Panc1 (cell line): ENCODE measurements around the gene ZCCHC14. TPM values are rescaled to one million over a fixed set of nuclear protein-coding genes. Genes with fewer than 3 reads are reported as not detected.

Source experiments
- ATAC-seq: fragments of 200-7000 bp; cut with Tn5 transposase; 2 replicates; pipeline ENCODE4 v1.9.1; 2020; ENCODE audit warnings: mild to moderate bottlenecking, moderate library complexity
- BruUV-seq: library from RNA; stranded (reverse); fragments of 400-500 nt; replicated peaks from 2 replicates; lab custom pipeline; 2021; lab: Mats Ljungman, UMichigan
- CTCF ChIA-PET: fragments of 300-600 bp; sonication (Branson Sonifier 250); formaldehyde crosslinking; loops from one replicate; lab custom pipeline; 2022; ENCODE audit warnings: antibody characterized with exemption; lab: Charles Lee
- POLR2A ChIA-PET: fragments of 300-600 bp; sonication (Branson Sonifier 250); formaldehyde crosslinking; loops from one replicate; lab custom pipeline; 2022; ENCODE audit warnings: antibody characterized with exemption; lab: Charles Lee
- DNase-seq: peaks from one replicate; pipeline ENCODE4 v3.0.0-alpha.2; 2010; ENCODE audit warnings: low read depth, low spot score
- H3K27ac ChIP-seq: 2 replicates; pipeline ENCODE4 v1.5.1; 2011; ENCODE audit warnings: mild to moderate bottlenecking, low read length, inconsistent platforms
- H3K27me3 ChIP-seq: fragments of 200-500 bp; sonication (Bioruptor generic); 2 replicates; pipeline ENCODE4 v1.6.0; 2014; ENCODE audit warnings: low read length, inconsistent platforms; ENCODE audit not compliant: control insufficient read depth, insufficient read depth
- H3K36me3 ChIP-seq: fragments of 200-500 bp; sonication (Bioruptor generic); 2 replicates; pipeline ENCODE4 v1.5.1; 2014; ENCODE audit warnings: inconsistent platforms, mild to moderate bottlenecking, low read length, moderate library complexity; ENCODE audit not compliant: control insufficient read depth, insufficient read depth
- H3K4me1 ChIP-seq: 2 replicates; pipeline ENCODE4 v1.5.1; 2011; ENCODE audit warnings: inconsistent platforms, mild to moderate bottlenecking, low read length, moderate library complexity; ENCODE audit not compliant: control insufficient read depth, insufficient read depth
- H3K4me3 ChIP-seq, 2 experiments: 2 replicates each; pipeline ENCODE4 v1.5.1; 2011 to 2012; ENCODE audit warnings: low read depth in 2 of 2, low read length in 2 of 2, mild to moderate bottlenecking in 2 of 2, inconsistent platforms in 1 of 2, moderate library complexity in 1 of 2
- H3K9me3 ChIP-seq: fragments of 200-500 bp; sonication (Bioruptor generic); 2 replicates; pipeline ENCODE4 v1.5.1; 2014; ENCODE audit warnings: low read depth, mild to moderate bottlenecking, inconsistent platforms, low read length, moderate library complexity; ENCODE audit not compliant: control insufficient read depth, insufficient read depth
- CTCF ChIP-seq: fragments of 450-650 bp; IDR thresholded peaks from 2 replicates; pipeline ENCODE4 v1.5.1; 2017; ENCODE audit warnings: mild to moderate bottlenecking
- POLR2AphosphoS5 ChIP-seq: IDR thresholded peaks from 2 replicates; pipeline ENCODE4 v1.6.1; 2012; ENCODE audit warnings: mild to moderate bottlenecking, low read depth, low read length, moderate library complexity
- REST ChIP-seq, 2 experiments: IDR thresholded peaks; 2 replicates each; pipeline ENCODE4 v1.6.1; 2011 to 2012; ENCODE audit warnings: low read depth in 2 of 2, control low read depth in 1 of 2, low read length in 1 of 2, mild to moderate bottlenecking in 1 of 2, moderate library complexity in 1 of 2; ENCODE audit not compliant: insufficient read depth in 1 of 2
- SIN3A ChIP-seq: IDR thresholded peaks from 2 replicates; pipeline ENCODE4 v1.6.1; 2012; ENCODE audit warnings: low read depth, mild to moderate bottlenecking, low read length, moderate library complexity, borderline replicate concordance; ENCODE audit not compliant: insufficient read depth
- TCF7L2 ChIP-seq: IDR thresholded peaks from 2 replicates; pipeline ENCODE4 v1.6.1; 2011; ENCODE audit warnings: mild to moderate bottlenecking, low read depth, low read length, inconsistent platforms
- in situ Hi-C: cut with HindIII; loops from 2 replicates; pipeline ENCODE4 v1.10.0; 2016; ENCODE audit warnings: low sequenced_read_pairs, low pct_unique_long_range_greater_than_20kb
- intact Hi-C: fragments of 100-400 bp; cut with micrococcal nuclease; formaldehyde crosslinking; loops from one replicate; pipeline ENCODE4 v1.10.0; 2022; ENCODE audit not compliant: unreplicated experiment
- total RNA-seq: library from RNA; stranded (reverse); gene quantifications from one replicate; pipeline ENCODE4 v1.2.1, GENCODE V29; 2021; ENCODE audit not compliant: unreplicated experiment

The ZCCHC14 gene
- total RNA-seq, 1 experiment from 2014 or later = 35.0 TPM

- ATAC-seq (no peak), DNase-seq (no peak)
- CTCF ChIA-PET = interaction anchor here (1.3 kb wide), 1 partner anchor 177 kb away, joined by 3 read pairs; no protein-coding TSS in a partner anchor
- H3K27ac ChIP-seq = no peak overlapping the region
- in situ Hi-C loops = no loop called here
- peaks cover 25% of the 10 kb centered on the region for H3K4me1 ChIP-seq
- TF ChIP-seq TCF7L2 (no peak), CTCF (no peak), REST (IDR thresholded peaks at IDR 0.05; ENCODE audit: insufficient read depth in 1 of 2, low read depth in 2 of 2, low read length in 1 of 2) (no peak), SIN3A (no peak), POLR2AphosphoS5 (no peak)
- H3K27me3 ChIP-seq = no peaks in the 10 kb centered on the region
- no peaks in the 10 kb centered on the region for H3K9me3 ChIP-seq
- BruUV-seq = no TSS peak
- POLR2A ChIA-PET = no interaction called here
- H3K36me3 ChIP-seq = peaks cover 2% of the 10 kb centered on the region; the same call in 1 of the 2 replicates
- H3K4me3 ChIP-seq = no peak overlapping the region
- intact Hi-C loops = no loop called here
Observed at GRCh38 chr16:87458424-87458915, 34.4 kb downstream of the ZCCHC14 start.

GRCh38 chr16:87457709-87458423, 35.0 kb downstream of the ZCCHC14 start:
- BruUV-seq = no TSS peak
- Histone ChIP-seq H3K9me3 (no peaks in the 10 kb centered on the region), H3K4me1 (peaks cover 25% of the 10 kb centered on the region), H3K27ac (0 out of 2 replicates have a peak overlapping the region, but pooled peaks have one; percentile 26), H3K36me3 (peaks cover 2% of the 10 kb centered on the region; the same call in 1 of the 2 replicates), H3K4me3 (no peak overlapping the region), H3K27me3 (no peaks in the 10 kb centered on the region)
- TF ChIP-seq CTCF = no peak
- TF ChIP-seq TCF7L2 = peak; percentile 29; the same call in 1 of the 2 replicates
- peak; percentile 72 for ATAC-seq
- DNase-seq = peak; percentile 90
- ChIA-PET POLR2A (no interaction called here), CTCF (interaction anchor here (1.0 to 1.3 kb wide), 2 partner anchors 113 to 177 kb away, joined by 3 read pairs; no protein-coding TSS in a partner anchor)
- in situ Hi-C loops = no loop called here
- intact Hi-C loops = no loop called here
